Measurements from ENCODE around the gene SHOX. TPM values are rescaled to one million over a fixed set of nuclear protein-coding genes. Genes with fewer than 3 reads are reported as not detected.

SHOX gene
- total and polyA plus RNA-seq, 10 of the 15 experiments (the other 5 are each of a cell fraction or from before 2014, with no cell fraction given): 0.42 TPM; not detected in 9

- TF ChIP-seq ZBTB4 (CRISPR knock-in tag; IDR thresholded peaks at IDR 0.05) (no peak), BCL3 (IDR thresholded peaks at IDR 0.05; ENCODE audit: borderline replicate concordance, insufficient read depth, low read depth, low read length, poor library complexity, severe bottlenecking) (no peak), ZNF217 (IDR thresholded peaks at IDR 0.05) (no peak)
These were observed 31.5 kb downstream of the SHOX start (continued) for GRCh38 chrX:662126-662525.

- ChIA-PET RAD21 (ENCODE audit: unreplicated experiment) (no interaction called here), SMC1A (ENCODE audit: uncharacterized antibody, unreplicated experiment) (no interaction called here), CTCF (no interaction called here), POLR2A (no interaction called here)
- H3K4me3 ChIP-seq: no peak overlapping the region
- no TSS peak for BruUV-seq (replicated peaks)
- no peak overlapping the region for H3K4me2 ChIP-seq (ENCODE audit: control insufficient read depth, insufficient read depth)
- WGBS (ENCODE audit: insufficient coverage, insufficient replicate concordance, low lambda C conversion rate, missing lambda C conversion rate): 85% methylated on average over 18 of the region's 18 CpGs
- H3K27me3 ChIP-seq (replicated peaks in 1 of 2; ENCODE audit: control insufficient read depth in 2 of 2, insufficient read depth in 2 of 2, low read length in 1 of 2): no peaks in the 10 kb centered on the region
- H3K36me3 ChIP-seq (ENCODE audit: control insufficient read depth in 2 of 2, insufficient read depth in 2 of 2, low read length in 1 of 2): no peaks in the 10 kb centered on the region
- in situ Hi-C loops (cut with MboI) (no loop called here), intact Hi-C loops (cut with micrococcal nuclease; ENCODE audit: unreplicated experiment) (no loop called here)
- ATAC-seq (no peak), DNase-seq (ENCODE audit: low read depth, low spot score) (no peak), FAIRE-seq (no peak)
- no peaks in the 10 kb centered on the region for H3K4me1 ChIP-seq (ENCODE audit: control insufficient read depth, insufficient read depth, low read length)
- TF ChIP-seq MAX (IDR thresholded peaks at IDR 0.05; ENCODE audit: low read depth, low read length): no peak
- no peak for TF ChIP-seq HDAC2 (IDR thresholded peaks at IDR 0.05)
- no peak for TF ChIP-seq RCOR1 (conservative IDR thresholded peaks at IDR 0.05; ENCODE audit: low read depth, low read length)
- no peak for TF ChIP-seq MEF2A (IDR thresholded peaks at IDR 0.05; ENCODE audit: insufficient read depth, low read depth, low read length)
- TF ChIP-seq ZNF217 (IDR thresholded peaks at IDR 0.05): no peak
- TF ChIP-seq TCF12 (IDR thresholded peaks at IDR 0.05; ENCODE audit: low read depth, low read length): no peak
- no peak for TF ChIP-seq IRF4 (IDR thresholded peaks at IDR 0.05; ENCODE audit: low read depth, low read length)
- TF ChIP-seq MXI1 (IDR thresholded peaks at IDR 0.05; ENCODE audit: low read depth, low read length): no peak
- TF ChIP-seq RAD51 (IDR thresholded peaks at IDR 0.05): no peak
- TF ChIP-seq WRNIP1 (IDR thresholded peaks at IDR 0.05; ENCODE audit: borderline replicate concordance, low read depth, low read length): no peak
- TF ChIP-seq RUNX3 (IDR thresholded peaks at IDR 0.05; ENCODE audit: low read length): no peak
- TF ChIP-seq TCF7 (IDR thresholded peaks at IDR 0.05; ENCODE audit: borderline replicate concordance): no peak
- TF ChIP-seq ZBTB33 (IDR thresholded peaks at IDR 0.05): no peak
- no peak for TF ChIP-seq NR2C2 (IDR thresholded peaks at IDR 0.05; ENCODE audit: borderline replicate concordance, control insufficient read depth, insufficient read length, low read depth)
- no peak for TF ChIP-seq ESRRA (IDR thresholded peaks at IDR 0.05; ENCODE audit: low read length)
- no peak overlapping the region for H3K27ac ChIP-seq (ENCODE audit: control insufficient read depth, insufficient read depth)
- no peak overlapping the region for H2AFZ ChIP-seq (ENCODE audit: control insufficient read depth, low read depth, low read length)
- H3K9ac ChIP-seq (ENCODE audit: control insufficient read depth, insufficient read depth, low read length): no peak overlapping the region
- H4K20me1 ChIP-seq (ENCODE audit: control insufficient read depth, insufficient read depth): no peaks in the 10 kb centered on the region
- H3K9me3 ChIP-seq (replicated peaks; ENCODE audit: control insufficient read depth, insufficient read depth, low read length): no peaks in the 10 kb centered on the region; the same call in 1 of the 3 replicates
- no peaks in the 10 kb centered on the region for H3K79me2 ChIP-seq (ENCODE audit: control insufficient read depth, insufficient read depth, low read length)
These were observed 33.2 kb downstream of the SHOX start for GRCh38 chrX:663841-664240.

Data from GM12878 (cell line).